ENCODE data around the gene MICAL2.

GRCh38 chr11:12142176-12142575 lies 31.8 kb downstream of the MICAL2 start:
- TF ChIP-seq POLR2AphosphoS5 (IDR thresholded peaks at IDR 0.05) (no peak), CTCF (IDR thresholded peaks at IDR 0.05) (no peak), EP300 (IDR thresholded peaks at IDR 0.05) (no peak)
